Measurements from ENCODE around the gene KLHL20. TPM values are rescaled to one million over a fixed set of nuclear protein-coding genes. Genes with fewer than 3 reads are reported as not detected.

KLHL20 gene
- total and polyA plus RNA-seq, 12 donors: 4.6 to 42.5 (median 23.8) TPM

DNA sequence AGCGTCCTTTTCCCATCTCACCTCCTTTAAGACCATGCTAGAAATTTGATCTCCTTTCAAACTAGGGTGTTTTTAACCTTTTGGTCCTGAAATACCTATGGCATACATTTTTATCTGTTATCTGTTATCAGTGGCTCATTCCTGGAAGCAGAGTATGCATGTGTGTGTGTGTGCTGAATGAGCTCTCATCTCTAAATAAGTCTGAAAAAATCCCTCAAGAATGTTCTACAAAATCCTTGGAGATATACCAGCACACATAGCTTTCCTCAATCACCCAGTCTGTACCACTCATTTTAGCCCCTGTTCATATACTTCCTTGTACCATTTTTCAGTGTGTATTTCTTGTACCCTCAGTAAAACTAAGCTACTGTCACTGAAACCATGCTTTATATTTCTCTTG, 103.7 kb downstream of the KLHL20 start:
- DNase-seq: no peak
- intact Hi-C loops (cut with DNase I): no loop called here
- 85 to 100% (median 91%) methylated on average over 1 of the region's 1 CpG for WGBS, 4 donors
- Histone ChIP-seq H3K9me3 (replicated peaks in 1 of 3) (no peaks in the 10 kb centered on the region), H3K4me3 (no peak overlapping the region), H3K27ac (no peak overlapping the region), H3K36me3 (replicated peaks in 1 of 2) (no peaks in the 10 kb centered on the region), H3K4me1 (replicated peaks in 1 of 2) (peaks cover under 1 to 2% of the 10 kb centered on the region in 2 donors), H3K27me3 (no peaks in the 10 kb centered on the region)
- no peak for TF ChIP-seq POLR2A (IDR thresholded peaks at IDR 0.05)

DNA sequence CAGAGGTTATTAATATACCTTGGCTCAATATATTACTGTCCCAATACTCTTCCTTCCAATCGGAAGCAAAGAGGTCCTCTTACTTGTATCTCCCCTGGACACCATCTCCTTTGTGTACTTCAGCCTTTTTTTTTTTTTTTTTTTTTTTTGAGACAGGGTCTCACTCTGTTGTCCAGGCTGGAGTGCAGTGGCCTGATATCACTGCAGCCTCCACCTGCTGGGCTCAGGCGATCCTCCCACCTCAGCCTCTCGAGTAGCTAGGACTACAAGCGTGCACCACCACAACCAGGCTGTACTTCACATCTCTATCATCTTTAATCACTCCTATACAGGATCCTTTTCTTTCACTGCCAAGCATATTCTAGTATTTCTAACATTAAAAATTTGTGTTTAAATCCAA, 106.9 kb downstream of the KLHL20 start:
- Histone ChIP-seq H3K36me3 (replicated peaks in 1 of 2) (no peaks in the 10 kb centered on the region), H3K27me3 (no peaks in the 10 kb centered on the region), H3K9me3 (replicated peaks in 1 of 3) (no peaks in the 10 kb centered on the region), H3K27ac (no peak overlapping the region), H3K4me1 (replicated peaks in 1 of 2) (peaks cover 4 to 7% of the 10 kb centered on the region in 2 donors), H3K4me3 (no peak overlapping the region)
- DNase-seq: no peak
- 94 to 98% (median 96%) methylated on average over 4 of the region's 4 CpGs for WGBS, 4 donors
- no peak for TF ChIP-seq POLR2A (IDR thresholded peaks at IDR 0.05)
- TF ChIP-seq, protein P1, sequence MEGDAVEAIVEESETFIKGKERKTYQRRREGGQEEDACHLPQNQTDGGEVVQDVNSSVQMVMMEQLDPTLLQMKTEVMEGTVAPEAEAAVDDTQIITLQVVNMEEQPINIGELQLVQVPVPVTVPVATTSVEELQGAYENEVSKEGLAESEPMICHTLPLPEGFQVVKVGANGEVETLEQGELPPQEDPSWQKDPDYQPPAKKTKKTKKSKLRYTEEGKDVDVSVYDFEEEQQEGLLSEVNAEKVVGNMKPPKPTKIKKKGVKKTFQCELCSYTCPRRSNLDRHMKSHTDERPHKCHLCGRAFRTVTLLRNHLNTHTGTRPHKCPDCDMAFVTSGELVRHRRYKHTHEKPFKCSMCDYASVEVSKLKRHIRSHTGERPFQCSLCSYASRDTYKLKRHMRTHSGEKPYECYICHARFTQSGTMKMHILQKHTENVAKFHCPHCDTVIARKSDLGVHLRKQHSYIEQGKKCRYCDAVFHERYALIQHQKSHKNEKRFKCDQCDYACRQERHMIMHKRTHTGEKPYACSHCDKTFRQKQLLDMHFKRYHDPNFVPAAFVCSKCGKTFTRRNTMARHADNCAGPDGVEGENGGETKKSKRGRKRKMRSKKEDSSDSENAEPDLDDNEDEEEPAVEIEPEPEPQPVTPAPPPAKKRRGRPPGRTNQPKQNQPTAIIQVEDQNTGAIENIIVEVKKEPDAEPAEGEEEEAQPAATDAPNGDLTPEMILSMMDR (IDR thresholded peaks at IDR 0.05): no peak
- intact Hi-C loops (cut with DNase I): loop anchor here (5.0 to 10.0 kb wide), 2 partner anchors 387 to 389 kb away; no protein-coding TSS in a partner anchor

DNA sequence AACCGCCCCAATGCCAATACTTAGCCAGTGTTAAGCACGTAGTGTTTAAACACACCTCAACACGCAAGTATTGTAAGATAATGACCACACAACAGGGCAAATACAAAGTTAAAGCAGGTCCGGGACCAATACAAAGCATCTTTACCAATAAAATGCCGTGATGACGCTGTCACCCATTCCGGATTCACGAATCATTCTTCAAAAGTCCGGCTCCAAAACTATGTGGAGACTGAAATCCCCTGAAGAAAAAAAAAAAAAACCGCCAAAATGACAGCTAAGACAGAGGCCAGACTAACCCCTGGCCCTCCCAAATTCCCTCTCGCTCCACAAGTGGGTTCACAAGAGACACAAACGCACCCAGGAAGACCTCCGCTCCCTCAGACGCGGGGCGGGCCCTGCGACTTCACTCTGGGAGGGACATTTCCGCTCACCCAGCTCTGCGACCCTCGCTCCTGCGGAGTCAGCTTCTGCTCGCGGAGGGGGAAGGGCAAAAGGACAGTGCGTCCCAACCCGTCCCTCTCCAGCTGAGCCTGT, 109.1 kb downstream of the KLHL20 start:
- Histone ChIP-seq H3K9me3 (replicated peaks in 1 of 3) (no peaks in the 10 kb centered on the region), H3K36me3 (replicated peaks in 1 of 2) (no peaks in the 10 kb centered on the region), H3K4me3 (peak overlapping the region; percentile 24 to 70 (median 40)), H3K4me1 (replicated peaks in 1 of 2) (peaks cover 4 to 7% of the 10 kb centered on the region in 2 donors), H3K27me3 (no peaks in the 10 kb centered on the region), H3K27ac (peak overlapping the region in 4 of 5 donors; percentile 73 to 96 (median 94))
- intact Hi-C loops (cut with DNase I): loop anchor here (5.0 to 10.0 kb wide), 2 partner anchors 389 to 392 kb away; no protein-coding TSS in a partner anchor
- no peak for DNase-seq
- WGBS, 4 donors: 0 to 1% (median 0%) methylated on average over 15 to 25 of the region's 25 CpGs
- no peak for TF ChIP-seq POLR2A (IDR thresholded peaks at IDR 0.05)
- TF ChIP-seq, protein P1 (IDR thresholded peaks at IDR 0.05): no peak

DNA sequence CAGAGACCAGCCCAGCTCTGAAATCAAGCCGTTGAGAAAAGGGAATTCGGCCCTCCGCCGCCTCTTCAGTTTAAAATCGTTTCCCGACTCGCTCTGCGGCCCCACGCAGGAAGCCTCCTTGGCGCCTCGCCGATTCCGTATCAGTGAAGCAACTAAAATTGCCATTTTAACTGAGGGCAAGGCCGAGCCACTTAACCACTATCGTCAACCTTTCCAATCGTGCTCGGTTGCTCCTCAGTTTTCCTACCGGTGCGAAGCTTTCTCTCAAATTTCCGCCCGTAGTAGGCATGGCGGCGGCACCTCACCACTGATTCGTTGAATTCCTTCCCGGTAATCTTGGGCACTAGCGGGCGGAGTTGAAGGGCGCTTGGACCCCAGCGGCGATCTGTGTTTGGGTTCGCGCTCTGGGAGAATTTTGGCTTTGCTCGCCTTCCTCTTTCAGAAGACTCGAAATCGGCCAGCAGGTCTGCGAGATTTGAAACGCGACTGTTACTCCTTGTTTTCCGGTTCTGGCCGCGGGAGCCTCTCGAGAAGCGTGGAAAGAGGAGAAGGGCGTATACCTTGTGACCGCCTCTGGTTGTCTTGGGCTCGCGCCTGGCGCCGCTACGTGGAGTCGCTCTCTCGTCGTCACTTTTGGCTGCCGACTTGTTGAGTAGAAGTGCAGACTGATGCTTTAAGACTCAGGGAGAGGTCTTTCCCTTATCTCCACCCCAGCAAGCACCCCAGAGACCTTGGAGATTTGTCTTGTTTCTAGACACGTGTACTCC, 109.7 kb downstream of the KLHL20 start, which contains the start of the genes CENPL and DARS2:
CENPL (minus strand) TSS at position 569 of the 767 bp plus-strand sequence. CDS start 13,584 bp downstream, outside the sequence.
DARS2 (plus strand) TSS at position 359 of the 767 bp plus-strand sequence. CDS start 557 bp downstream, outside the sequence.
- Histone ChIP-seq H3K4me1 (replicated peaks in 1 of 2) (peaks cover 4 to 7% of the 10 kb centered on the region in 2 donors), H3K27me3 (no peaks in the 10 kb centered on the region), H3K9me3 (replicated peaks in 1 of 3) (no peaks in the 10 kb centered on the region), H3K27ac (peak within 1 kb of the TSS; percentile 71 to 96 (median 92)), H3K4me3 (peak within 1 kb of the TSS; percentile 24 to 70 (median 54)), H3K36me3 (replicated peaks in 1 of 2) (no peaks in the 10 kb centered on the region)
- peak; percentile 21 to 81 for TF ChIP-seq POLR2A (IDR thresholded peaks at IDR 0.05)
- TF ChIP-seq, protein P1 (IDR thresholded peaks at IDR 0.05): no peak
- intact Hi-C loops (cut with DNase I): loop anchor here (5.0 to 10.0 kb wide), 2 partner anchors 390 to 392 kb away; no protein-coding TSS in a partner anchor
- peak; percentile 96 to 99 (median 98) for DNase-seq
- WGBS, 4 donors: 0 to 1% (median 0%) methylated on average over 23 to 55 of the region's 55 CpGs
